Neural progenitor cell (in vitro differentiated cells): ENCODE data around the gene CNRIP1. TPM values are rescaled to one million over a fixed set of nuclear protein-coding genes. Genes with fewer than 3 reads are reported as not detected.

Experiments used
- DNase-seq: peaks from one replicate; pipeline ENCODE4 v3.0.0-alpha.2; 2016; ENCODE audit warnings: low spot score
- H2AFZ ChIP-seq: fragments of 200-600 bp; sonication (generic); replicated peaks from 2 replicates; pipeline ENCODE4 v1.6.1; 2016; ENCODE audit warnings: antibody characterized with exemption
- H3F3A ChIP-seq: fragments of 200-600 bp; sonication (generic); 2 replicates; pipeline ENCODE4 v1.6.1; 2016; ENCODE audit warnings: antibody characterized with exemption, low read depth
- H3K27ac ChIP-seq: fragments of 200-600 bp; sonication (generic); 2 replicates; pipeline ENCODE4 v1.5.1; 2016; ENCODE audit warnings: mild to moderate bottlenecking
- H3K27me3 ChIP-seq: fragments of 200-600 bp; sonication (generic); 2 replicates; pipeline ENCODE4 v1.6.1; 2016; ENCODE audit warnings: mild to moderate bottlenecking, moderate library complexity
- H3K36me3 ChIP-seq: fragments of 200-600 bp; sonication (generic); 2 replicates; pipeline ENCODE4 v1.5.1; 2016
- H3K4me1 ChIP-seq: fragments of 200-600 bp; sonication (generic); 2 replicates; pipeline ENCODE4 v1.6.1; 2016; ENCODE audit warnings: mixed run types
- H3K4me2 ChIP-seq: fragments of 200-600 bp; sonication (generic); 2 replicates; pipeline ENCODE4 v1.6.1; 2016
- H3K4me3 ChIP-seq: fragments of 200-600 bp; sonication (generic); 2 replicates; pipeline ENCODE4 v1.5.1; 2016
- H3K79me2 ChIP-seq: fragments of 200-600 bp; sonication (generic); 2 replicates; pipeline ENCODE4 v1.6.1; 2016; ENCODE audit warnings: low read depth
- H3K9ac ChIP-seq: fragments of 200-600 bp; sonication (generic); 2 replicates; pipeline ENCODE4 v1.6.1; 2016
- H3K9me3 ChIP-seq: fragments of 200-600 bp; sonication (generic); 2 replicates; pipeline ENCODE4 v1.5.1; 2016; ENCODE audit warnings: low read depth
- H4K20me1 ChIP-seq: fragments of 200-600 bp; sonication (generic); 2 replicates; pipeline ENCODE4 v1.6.1; 2016; ENCODE audit warnings: low read depth
- H3K27ac Mint-ChIP-seq: 3 replicates; pipeline ENCODE4 v1.8.0; 2021; ENCODE audit warnings: mixed read lengths
- H3K27me3 Mint-ChIP-seq: 2 replicates; pipeline ENCODE4 v1.8.0; 2022; ENCODE audit warnings: low read depth, mild to moderate bottlenecking, inconsistent platforms, moderate library complexity, mixed read lengths; ENCODE audit not compliant: insufficient read depth
- H3K36me3 Mint-ChIP-seq: 3 replicates; pipeline ENCODE4 v1.8.0; 2021; ENCODE audit warnings: mixed read lengths
- H3K4me1 Mint-ChIP-seq: 3 replicates; pipeline ENCODE4 v1.8.0; 2021; ENCODE audit warnings: mixed read lengths
- H3K4me3 Mint-ChIP-seq: 3 replicates; pipeline ENCODE4 v1.8.0; 2021; ENCODE audit warnings: mild to moderate bottlenecking, moderate library complexity, mixed read lengths
- H3K9me3 Mint-ChIP-seq: 3 replicates; pipeline ENCODE4 v1.8.0; 2020; ENCODE audit warnings: mixed read lengths
- EZH2 ChIP-seq: fragments of 200-600 bp; sonication (generic); IDR thresholded peaks from 2 replicates; pipeline ENCODE4 v1.6.1; 2017; ENCODE audit warnings: antibody characterized with exemption, mild to moderate bottlenecking, moderate library complexity
- EZH2phosphoT487 ChIP-seq: fragments of 200-600 bp; sonication (generic); IDR thresholded peaks from 2 replicates; pipeline ENCODE4 v1.6.1; 2017; ENCODE audit warnings: antibody characterized with exemption
- total RNA-seq: library from RNA; depleted of rRNA; stranded (reverse); fragments of >200 nt; gene quantifications from 2 replicates; pipeline ENCODE4 v1.2.3, GENCODE V29; 2015; ENCODE audit warnings: low replicate concordance
- TF ChIP-seq, protein P1 (sequence below): fragments of 200-600 bp; sonication (generic); IDR thresholded peaks from 2 replicates; pipeline ENCODE4 v1.5.1; 2017; ENCODE audit warnings: antibody characterized with exemption, mild to moderate bottlenecking

Gene CNRIP1
- total RNA-seq, 1 donor from 2014 or later, result 5.0 TPM

DNA sequence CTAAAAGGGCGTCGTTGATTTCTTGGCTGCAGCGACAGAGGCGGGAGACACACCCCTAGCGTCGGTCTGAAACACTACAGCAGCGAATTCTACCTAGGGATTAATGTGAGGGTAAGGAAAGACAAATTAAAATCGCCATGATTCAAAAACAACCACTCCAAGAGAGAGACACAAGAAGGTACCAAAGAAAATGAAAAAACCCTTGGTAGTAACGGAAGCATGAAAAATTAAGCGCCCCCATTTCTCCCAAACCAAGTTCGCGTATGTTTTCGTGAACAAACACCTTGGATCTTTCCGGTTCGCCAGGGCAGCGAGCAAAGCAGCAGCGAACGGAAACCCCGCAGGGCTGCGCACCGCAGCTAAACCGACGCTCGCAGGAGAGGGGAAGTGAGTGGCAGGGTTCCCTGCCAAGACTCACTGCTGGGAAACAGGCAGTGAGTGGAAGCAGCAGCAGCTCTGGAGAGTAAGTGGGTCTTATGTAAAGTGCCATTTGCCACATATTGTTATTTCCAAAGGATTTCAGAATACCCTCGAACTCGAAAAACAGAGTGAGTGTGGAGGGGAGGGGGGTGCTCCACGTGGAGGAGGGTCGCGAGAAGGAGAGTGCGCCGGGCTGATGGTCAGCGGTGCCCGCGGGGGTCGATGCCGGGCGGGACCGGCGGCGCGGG is 68.4 kb downstream of the CNRIP1 start:
- Histone ChIP-seq H3K4me1 (peaks cover 44% of the 10 kb centered on the region), H3F3A (peaks cover 17% of the 10 kb centered on the region), H3K36me3 (no peaks in the 10 kb centered on the region), H3K79me2 (peaks cover 73% of the 10 kb centered on the region), H3K9me3 (no peaks in the 10 kb centered on the region), H3K4me3 (peak overlapping the region; percentile 96), H3K27me3 (no peaks in the 10 kb centered on the region), H3K4me2 (peak overlapping the region; percentile 74), H3K9ac (peak overlapping the region; percentile 66), H3K27ac (peak overlapping the region; percentile 86), H2AFZ (peak overlapping the region; percentile 23), H4K20me1 (peaks cover 50% of the 10 kb centered on the region)
- peak; percentile 89 for DNase-seq
- H3K4me1 Mint-ChIP-seq, result peaks cover 27% of the 10 kb centered on the region
- peaks cover 4% of the 10 kb centered on the region for H3K27me3 Mint-ChIP-seq
- no peaks in the 10 kb centered on the region for H3K36me3 Mint-ChIP-seq
- H3K9me3 Mint-ChIP-seq, result no peaks in the 10 kb centered on the region
- peak overlapping the region; percentile 95 for H3K27ac Mint-ChIP-seq
- peak overlapping the region; percentile 95 for H3K4me3 Mint-ChIP-seq
- TF ChIP-seq, protein P1, sequence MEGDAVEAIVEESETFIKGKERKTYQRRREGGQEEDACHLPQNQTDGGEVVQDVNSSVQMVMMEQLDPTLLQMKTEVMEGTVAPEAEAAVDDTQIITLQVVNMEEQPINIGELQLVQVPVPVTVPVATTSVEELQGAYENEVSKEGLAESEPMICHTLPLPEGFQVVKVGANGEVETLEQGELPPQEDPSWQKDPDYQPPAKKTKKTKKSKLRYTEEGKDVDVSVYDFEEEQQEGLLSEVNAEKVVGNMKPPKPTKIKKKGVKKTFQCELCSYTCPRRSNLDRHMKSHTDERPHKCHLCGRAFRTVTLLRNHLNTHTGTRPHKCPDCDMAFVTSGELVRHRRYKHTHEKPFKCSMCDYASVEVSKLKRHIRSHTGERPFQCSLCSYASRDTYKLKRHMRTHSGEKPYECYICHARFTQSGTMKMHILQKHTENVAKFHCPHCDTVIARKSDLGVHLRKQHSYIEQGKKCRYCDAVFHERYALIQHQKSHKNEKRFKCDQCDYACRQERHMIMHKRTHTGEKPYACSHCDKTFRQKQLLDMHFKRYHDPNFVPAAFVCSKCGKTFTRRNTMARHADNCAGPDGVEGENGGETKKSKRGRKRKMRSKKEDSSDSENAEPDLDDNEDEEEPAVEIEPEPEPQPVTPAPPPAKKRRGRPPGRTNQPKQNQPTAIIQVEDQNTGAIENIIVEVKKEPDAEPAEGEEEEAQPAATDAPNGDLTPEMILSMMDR, result peak; percentile 68
- TF ChIP-seq EZH2phosphoT487, result no peak
- TF ChIP-seq EZH2, result no peak

DNA sequence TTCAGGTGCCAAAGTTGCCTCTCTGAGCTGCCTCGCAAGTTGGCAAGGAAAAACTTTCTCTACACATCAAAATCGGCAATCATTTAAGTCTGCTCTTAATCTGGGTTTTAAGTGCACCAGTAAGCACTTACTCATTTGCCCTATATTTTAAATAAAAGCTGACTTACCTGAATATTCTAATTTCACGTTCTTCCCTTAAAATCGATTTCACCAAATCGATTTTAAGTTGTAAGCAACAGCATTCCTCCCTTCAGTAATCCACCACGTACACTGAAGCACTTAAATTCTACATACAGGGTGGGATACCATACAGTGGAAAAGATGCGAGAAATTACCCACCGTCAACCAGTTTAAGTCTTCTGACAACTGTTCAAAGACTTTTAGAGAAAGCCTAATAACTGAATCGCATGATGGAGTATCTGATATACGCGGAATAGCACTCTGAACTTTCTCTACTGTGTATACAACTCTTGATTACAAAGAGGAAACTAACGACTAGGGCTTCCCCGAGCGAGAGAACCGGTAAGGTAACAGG is 69.0 kb downstream of the CNRIP1 start:
- Histone ChIP-seq H3K4me1 (peaks cover 44% of the 10 kb centered on the region), H4K20me1 (peaks cover 56% of the 10 kb centered on the region), H3K9ac (peak overlapping the region; percentile 24), H3F3A (peaks cover 17% of the 10 kb centered on the region), H3K79me2 (peaks cover 79% of the 10 kb centered on the region), H3K9me3 (no peaks in the 10 kb centered on the region), H3K4me2 (peak overlapping the region; percentile 74), H3K27ac (peak overlapping the region; percentile 86), H3K4me3 (peak overlapping the region; percentile 96), H2AFZ (no peak overlapping the region), H3K27me3 (no peaks in the 10 kb centered on the region), H3K36me3 (no peaks in the 10 kb centered on the region)
- Mint-ChIP-seq H3K4me1 (peaks cover 23% of the 10 kb centered on the region), H3K9me3 (no peaks in the 10 kb centered on the region), H3K27me3 (peaks cover 4% of the 10 kb centered on the region), H3K4me3 (peak overlapping the region; percentile 95), H3K36me3 (no peaks in the 10 kb centered on the region), H3K27ac (peak overlapping the region; percentile 95)
- TF ChIP-seq EZH2phosphoT487 (no peak), EZH2 (no peak)
- TF ChIP-seq, protein P1, result no peak
- DNase-seq, result no peak

DNA sequence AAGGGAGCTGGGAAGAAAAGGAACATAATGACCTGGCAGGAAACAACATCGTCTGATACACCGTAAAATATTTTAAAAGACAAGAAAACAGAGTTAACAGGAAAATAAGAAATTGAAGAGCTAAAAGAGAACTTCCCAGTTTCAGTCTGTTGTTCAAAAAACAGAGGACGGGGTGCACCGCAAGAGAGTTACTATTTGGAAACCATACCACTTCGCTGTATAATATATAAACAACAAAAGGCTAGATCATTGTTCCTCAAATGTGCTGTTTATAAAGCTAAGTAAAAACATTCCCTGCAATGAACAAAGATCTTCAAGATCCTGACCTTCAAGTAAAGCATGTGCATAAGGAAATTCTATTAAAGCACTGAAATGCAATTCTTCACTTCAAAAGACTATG is 69.6 kb downstream of the CNRIP1 start:
- TF ChIP-seq EZH2 (no peak), EZH2phosphoT487 (no peak)
- TF ChIP-seq, protein P1, result no peak
- Histone ChIP-seq H3K4me3 (peak overlapping the region; percentile 96), H3K4me1 (peaks cover 44% of the 10 kb centered on the region), H3K27ac (peak overlapping the region; percentile 86), H3K79me2 (peaks cover 84% of the 10 kb centered on the region), H3K4me2 (peak overlapping the region; percentile 74), H3K9me3 (no peaks in the 10 kb centered on the region), H4K20me1 (peaks cover 61% of the 10 kb centered on the region), H3K27me3 (no peaks in the 10 kb centered on the region), H2AFZ (no peak overlapping the region), H3K9ac (peak overlapping the region; percentile 24), H3F3A (peaks cover 17% of the 10 kb centered on the region), H3K36me3 (no peaks in the 10 kb centered on the region)
- peaks cover 4% of the 10 kb centered on the region for H3K27me3 Mint-ChIP-seq
- no peak for DNase-seq
- peak overlapping the region; percentile 95 for H3K4me3 Mint-ChIP-seq
- H3K36me3 Mint-ChIP-seq, result no peaks in the 10 kb centered on the region
- no peaks in the 10 kb centered on the region for H3K9me3 Mint-ChIP-seq
- peaks cover 22% of the 10 kb centered on the region for H3K4me1 Mint-ChIP-seq
- H3K27ac Mint-ChIP-seq, result no peak overlapping the region
